Mammary epithelial cell (primary cell): ENCODE results near the gene GAMT.

Experiments used
- CTCF ChIP-seq, 2 donors: IDR thresholded peaks in 1 of 2; conservative IDR thresholded peaks in 1 of 2; 2 replicates each; pipeline ENCODE4 v1.5.1; 2011 to 2012; ENCODE audit warnings: inconsistent platforms in 2 of 2, low read length in 2 of 2, mild to moderate bottlenecking in 2 of 2, control low read depth in 1 of 2, low read depth in 1 of 2; ENCODE audit not compliant: insufficient read depth in 1 of 2; ENCODE audit errors: extremely low read depth in 1 of 2
- EZH2 ChIP-seq: IDR thresholded peaks from 2 replicates; pipeline ENCODE4 v1.6.1; 2012; ENCODE audit warnings: low read length, inconsistent platforms, borderline replicate concordance

- TF ChIP-seq CTCF (conservative IDR thresholded peaks at IDR 0.05 in 1 of 2, IDR thresholded peaks at IDR 0.05 in 1 of 2; ENCODE audit: extremely low read depth in 1 of 2, insufficient read depth in 1 of 2, low read depth in 1 of 2, low read length in 2 of 2) (no peak), EZH2 (no peak)
These were observed 37.7 kb downstream of the GAMT start for GRCh38 chr19:1363599-1363998.
